H1 (cell line): ENCODE data around the gene HSD17B8. TPM values are rescaled to one million over a fixed set of nuclear protein-coding genes. Genes with fewer than 3 reads are reported as not detected.

Experiments
- BRCA1 ChIP-seq: IDR thresholded peaks from 2 replicates; pipeline ENCODE4 v1.6.1; 2012; ENCODE audit warnings: low read depth, low read length, improper control_type of control experiment
- CHD2 ChIP-seq: IDR thresholded peaks from 2 replicates; pipeline ENCODE4 v1.6.1; 2012; ENCODE audit warnings: low read length, improper control_type of control experiment
- CTBP2 ChIP-seq: IDR thresholded peaks from 2 replicates; pipeline ENCODE4 v1.7.0; 2011; ENCODE audit warnings: borderline replicate concordance, mild to moderate bottlenecking, moderate library complexity, mixed read lengths, low read length; ENCODE audit not compliant: insufficient read depth, insufficient read length
- EZH2 ChIP-seq: fragments of 200-600 bp; sonication (generic); IDR thresholded peaks from 2 replicates; pipeline ENCODE4 v1.7.1; 2012; ENCODE audit warnings: low read depth, mild to moderate bottlenecking, moderate library complexity, low read length, inconsistent platforms; ENCODE audit not compliant: severe bottlenecking
- JUN ChIP-seq: IDR thresholded peaks from 2 replicates; pipeline ENCODE4 v1.6.1; 2011; ENCODE audit warnings: low read depth, mild to moderate bottlenecking, improper control_type of control experiment, low read length
- KDM1A ChIP-seq: fragments of 200-600, 300-600 bp; sonication (generic); IDR thresholded peaks from 2 replicates; pipeline ENCODE4 v1.7.1; 2016; ENCODE audit warnings: mild to moderate bottlenecking, low read length, borderline replicate concordance
- KDM5A ChIP-seq: fragments of 200-600 bp; IDR thresholded peaks from 2 replicates; pipeline ENCODE4 v1.7.1; 2012; ENCODE audit warnings: mild to moderate bottlenecking, low read length, inconsistent platforms, mixed read lengths
- SUZ12 ChIP-seq: fragments of 200-600 bp; sonication (generic); IDR thresholded peaks from 2 replicates; pipeline ENCODE4 v1.6.1; 2012; ENCODE audit warnings: mild to moderate bottlenecking, inconsistent platforms, low read length, moderate library complexity, mixed read lengths
- TAF7 ChIP-seq: optimal IDR thresholded peaks from 2 replicates; pipeline ENCODE3; 2011; ENCODE audit warnings: low read depth, mild to moderate bottlenecking, inconsistent platforms, low read length, moderate library complexity, borderline replicate concordance
- polyA plus RNA-seq, 7 experiments: library from polyadenylated mRNA; depleted of rRNA in 3 of 7; stranded (reverse) in 5 of 7; unstranded in 2 of 7; fragments of >200 nt in 5 of 7; fragments of 200-250 nt in 2 of 7; gene quantifications; 1 replicate in 5 of 7; 2 replicates in 1 of 7; 4 replicates in 1 of 7; pipeline versions ENCODE4 v1.2.1 to v1.2.3, GENCODE V29; 2011 to 2013; ENCODE audit warnings: missing spikeins in 2 of 7, mixed read lengths in 2 of 7
- total RNA-seq: library from RNA; stranded (reverse); fragmentation: NEBNext Ultra II Directional; extraction: Animal tissue kit (Norgen Biotek cat#: 25700); gene quantifications from 2 replicates; pipeline ENCODE4 v1.2.1, GENCODE V29; 2021
- TF ChIP-seq, protein P1 (sequence below): fragments of 300-600 bp; sonication (generic); IDR thresholded peaks from 2 replicates; pipeline ENCODE4 v1.7.1; 2012; ENCODE audit warnings: low read length, moderate library complexity, mild to moderate bottlenecking, inconsistent platforms; ENCODE audit not compliant: insufficient replicate concordance

HSD17B8 gene
- total and polyA plus RNA-seq, 2 of the 8 experiments (the other 6 are each of a cell fraction or from before 2014, with no cell fraction given) = 3.3 to 17.1 TPM

GRCh38 chr6:33208091-33208967 is 3.9 kb downstream of the HSD17B8 start, which contains the start of gene RING1 (continued):
- TF ChIP-seq CHD2 (no peak), SUZ12 (no peak), BRCA1 (no peak), KDM5A (no peak), EZH2 (peak; percentile 11), JUN (no peak), CTBP2 (no peak), TAF7 (no peak), KDM1A (no peak)
- TF ChIP-seq, protein P1, sequence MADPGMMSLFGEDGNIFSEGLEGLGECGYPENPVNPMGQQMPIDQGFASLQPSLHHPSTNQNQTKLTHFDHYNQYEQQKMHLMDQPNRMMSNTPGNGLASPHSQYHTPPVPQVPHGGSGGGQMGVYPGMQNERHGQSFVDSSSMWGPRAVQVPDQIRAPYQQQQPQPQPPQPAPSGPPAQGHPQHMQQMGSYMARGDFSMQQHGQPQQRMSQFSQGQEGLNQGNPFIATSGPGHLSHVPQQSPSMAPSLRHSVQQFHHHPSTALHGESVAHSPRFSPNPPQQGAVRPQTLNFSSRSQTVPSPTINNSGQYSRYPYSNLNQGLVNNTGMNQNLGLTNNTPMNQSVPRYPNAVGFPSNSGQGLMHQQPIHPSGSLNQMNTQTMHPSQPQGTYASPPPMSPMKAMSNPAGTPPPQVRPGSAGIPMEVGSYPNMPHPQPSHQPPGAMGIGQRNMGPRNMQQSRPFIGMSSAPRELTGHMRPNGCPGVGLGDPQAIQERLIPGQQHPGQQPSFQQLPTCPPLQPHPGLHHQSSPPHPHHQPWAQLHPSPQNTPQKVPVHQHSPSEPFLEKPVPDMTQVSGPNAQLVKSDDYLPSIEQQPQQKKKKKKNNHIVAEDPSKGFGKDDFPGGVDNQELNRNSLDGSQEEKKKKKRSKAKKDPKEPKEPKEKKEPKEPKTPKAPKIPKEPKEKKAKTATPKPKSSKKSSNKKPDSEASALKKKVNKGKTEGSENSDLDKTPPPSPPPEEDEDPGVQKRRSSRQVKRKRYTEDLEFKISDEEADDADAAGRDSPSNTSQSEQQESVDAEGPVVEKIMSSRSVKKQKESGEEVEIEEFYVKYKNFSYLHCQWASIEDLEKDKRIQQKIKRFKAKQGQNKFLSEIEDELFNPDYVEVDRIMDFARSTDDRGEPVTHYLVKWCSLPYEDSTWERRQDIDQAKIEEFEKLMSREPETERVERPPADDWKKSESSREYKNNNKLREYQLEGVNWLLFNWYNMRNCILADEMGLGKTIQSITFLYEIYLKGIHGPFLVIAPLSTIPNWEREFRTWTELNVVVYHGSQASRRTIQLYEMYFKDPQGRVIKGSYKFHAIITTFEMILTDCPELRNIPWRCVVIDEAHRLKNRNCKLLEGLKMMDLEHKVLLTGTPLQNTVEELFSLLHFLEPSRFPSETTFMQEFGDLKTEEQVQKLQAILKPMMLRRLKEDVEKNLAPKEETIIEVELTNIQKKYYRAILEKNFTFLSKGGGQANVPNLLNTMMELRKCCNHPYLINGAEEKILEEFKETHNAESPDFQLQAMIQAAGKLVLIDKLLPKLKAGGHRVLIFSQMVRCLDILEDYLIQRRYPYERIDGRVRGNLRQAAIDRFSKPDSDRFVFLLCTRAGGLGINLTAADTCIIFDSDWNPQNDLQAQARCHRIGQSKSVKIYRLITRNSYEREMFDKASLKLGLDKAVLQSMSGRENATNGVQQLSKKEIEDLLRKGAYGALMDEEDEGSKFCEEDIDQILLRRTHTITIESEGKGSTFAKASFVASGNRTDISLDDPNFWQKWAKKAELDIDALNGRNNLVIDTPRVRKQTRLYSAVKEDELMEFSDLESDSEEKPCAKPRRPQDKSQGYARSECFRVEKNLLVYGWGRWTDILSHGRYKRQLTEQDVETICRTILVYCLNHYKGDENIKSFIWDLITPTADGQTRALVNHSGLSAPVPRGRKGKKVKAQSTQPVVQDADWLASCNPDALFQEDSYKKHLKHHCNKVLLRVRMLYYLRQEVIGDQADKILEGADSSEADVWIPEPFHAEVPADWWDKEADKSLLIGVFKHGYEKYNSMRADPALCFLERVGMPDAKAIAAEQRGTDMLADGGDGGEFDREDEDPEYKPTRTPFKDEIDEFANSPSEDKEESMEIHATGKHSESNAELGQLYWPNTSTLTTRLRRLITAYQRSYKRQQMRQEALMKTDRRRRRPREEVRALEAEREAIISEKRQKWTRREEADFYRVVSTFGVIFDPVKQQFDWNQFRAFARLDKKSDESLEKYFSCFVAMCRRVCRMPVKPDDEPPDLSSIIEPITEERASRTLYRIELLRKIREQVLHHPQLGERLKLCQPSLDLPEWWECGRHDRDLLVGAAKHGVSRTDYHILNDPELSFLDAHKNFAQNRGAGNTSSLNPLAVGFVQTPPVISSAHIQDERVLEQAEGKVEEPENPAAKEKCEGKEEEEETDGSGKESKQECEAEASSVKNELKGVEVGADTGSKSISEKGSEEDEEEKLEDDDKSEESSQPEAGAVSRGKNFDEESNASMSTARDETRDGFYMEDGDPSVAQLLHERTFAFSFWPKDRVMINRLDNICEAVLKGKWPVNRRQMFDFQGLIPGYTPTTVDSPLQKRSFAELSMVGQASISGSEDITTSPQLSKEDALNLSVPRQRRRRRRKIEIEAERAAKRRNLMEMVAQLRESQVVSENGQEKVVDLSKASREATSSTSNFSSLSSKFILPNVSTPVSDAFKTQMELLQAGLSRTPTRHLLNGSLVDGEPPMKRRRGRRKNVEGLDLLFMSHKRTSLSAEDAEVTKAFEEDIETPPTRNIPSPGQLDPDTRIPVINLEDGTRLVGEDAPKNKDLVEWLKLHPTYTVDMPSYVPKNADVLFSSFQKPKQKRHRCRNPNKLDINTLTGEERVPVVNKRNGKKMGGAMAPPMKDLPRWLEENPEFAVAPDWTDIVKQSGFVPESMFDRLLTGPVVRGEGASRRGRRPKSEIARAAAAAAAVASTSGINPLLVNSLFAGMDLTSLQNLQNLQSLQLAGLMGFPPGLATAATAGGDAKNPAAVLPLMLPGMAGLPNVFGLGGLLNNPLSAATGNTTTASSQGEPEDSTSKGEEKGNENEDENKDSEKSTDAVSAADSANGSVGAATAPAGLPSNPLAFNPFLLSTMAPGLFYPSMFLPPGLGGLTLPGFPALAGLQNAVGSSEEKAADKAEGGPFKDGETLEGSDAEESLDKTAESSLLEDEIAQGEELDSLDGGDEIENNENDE = no peak
